Lung (tissue), 12 donors: ENCODE data around the gene SAP30BP. TPM values are rescaled to one million over a fixed set of nuclear protein-coding genes. Genes with fewer than 3 reads are reported as not detected.
A peak's percentile ranks its signal among the peaks of the same experiment; 100 is the strongest.

Source experiments
- ATAC-seq: fragments of 200-7000 bp; cut with Tn5 transposase; one replicate; pipeline ENCODE4 v1.9.1; 2020; ENCODE audit warnings: moderate number of reproducible peaks; ENCODE audit not compliant: insufficient read depth, low FRiP score
- DNase-seq, 3 donors: peaks; one replicate each; pipeline ENCODE4 v3.0.0-alpha.2; 2013 to 2017
- H3K27ac ChIP-seq, 2 donors: one replicate each; pipeline ENCODE4 v1.5.1; 2013; ENCODE audit warnings: mild to moderate bottlenecking in 2 of 2, moderate library complexity in 2 of 2, control low read depth in 1 of 2, inconsistent platforms in 1 of 2, low read depth in 1 of 2, low read length in 1 of 2
- H3K27me3 ChIP-seq, 3 donors: one replicate each; pipeline ENCODE4 v1.5.1; 2013; ENCODE audit warnings: low read length in 2 of 3; ENCODE audit not compliant: control insufficient read depth in 3 of 3, insufficient read depth in 3 of 3
- H3K36me3 ChIP-seq, 4 donors: one replicate each; pipeline ENCODE4 v1.5.1; 2013; ENCODE audit warnings: low read length in 4 of 4, mild to moderate bottlenecking in 1 of 4, moderate library complexity in 1 of 4; ENCODE audit not compliant: control insufficient read depth in 4 of 4, insufficient read depth in 4 of 4
- H3K4me1 ChIP-seq, 5 donors: one replicate each; pipeline ENCODE4 v1.5.1; 2013; ENCODE audit warnings: low read length in 5 of 5, mild to moderate bottlenecking in 2 of 5, moderate library complexity in 1 of 5; ENCODE audit not compliant: control insufficient read depth in 5 of 5, insufficient read depth in 5 of 5
- H3K4me3 ChIP-seq: one replicate; pipeline ENCODE4 v1.5.1; 2013; ENCODE audit warnings: mild to moderate bottlenecking, control low read depth, moderate library complexity
- H3K9ac ChIP-seq, 2 donors: one replicate each; pipeline ENCODE4 v1.5.1; 2013; ENCODE audit warnings: low read length in 2 of 2, control low read depth in 1 of 2; ENCODE audit not compliant: insufficient read depth in 1 of 2
- H3K9me3 ChIP-seq, 4 donors: one replicate each; pipeline ENCODE4 v1.5.1; 2013; ENCODE audit warnings: low read length in 3 of 4, mild to moderate bottlenecking in 1 of 4, moderate library complexity in 1 of 4; ENCODE audit not compliant: control insufficient read depth in 4 of 4, insufficient read depth in 3 of 4
- WGBS, 2 donors: extraction: QIAGEN DNeasy Blood & Tissue Kit; methylation state at CpG; one replicate each; pipeline ENCODE4 v1.1.7; 2013; 5-methylcytosine and 5-hydroxymethylcytosine counted together
- polyA plus RNA-seq, 2 donors: library from polyadenylated mRNA; stranded (reverse); fragments of 200-250 nt; gene quantifications; one replicate each; pipeline ENCODE4 v1.2.1, GENCODE V29; 2013
- total RNA-seq, 2 donors: library from RNA; depleted of rRNA in 1 of 2; stranded (reverse); fragments of >200 nt in 1 of 2; gene quantifications; one replicate each; pipeline ENCODE4 v1.2.1, GENCODE V29; 2014 to 2021
- TF ChIP-seq, protein P1 (sequence below): IDR thresholded peaks from 2 replicates; pipeline ENCODE4 v1.5.1; 2012; ENCODE audit warnings: mild to moderate bottlenecking; ENCODE audit errors: control extremely low read depth, extremely low read depth
- donor health status: control.
- donor health status: control.
- donor health status: Bipolar disorder and iron deficiency.
- donor health status: healthy.
- donor health status: DM: yes; HTN: yes; CAD: no.

Gene SAP30BP
- total and polyA plus RNA-seq, 4 donors, result 46.5 to 82.9 (median 77.3) TPM

- Histone ChIP-seq H3K9me3 (no peaks in the 10 kb centered on the region), H3K27ac (no peak overlapping the region), H3K9ac (no peak overlapping the region), H3K27me3 (peaks cover 0 to 3% (median 0%) of the 10 kb centered on the region in 3 donors), H3K36me3 (peaks cover 0 to 14% (median 0%) of the 10 kb centered on the region in 4 donors), H3K4me1 (peaks cover 0 to 6% (median 0%) of the 10 kb centered on the region in 5 donors), H3K4me3 (no peak overlapping the region)
- WGBS, 2 donors, result 38 to 56% methylated on average over 2 of the region's 2 CpGs
- DNase-seq (no peak), ATAC-seq (no peak)
- TF ChIP-seq, protein P1, sequence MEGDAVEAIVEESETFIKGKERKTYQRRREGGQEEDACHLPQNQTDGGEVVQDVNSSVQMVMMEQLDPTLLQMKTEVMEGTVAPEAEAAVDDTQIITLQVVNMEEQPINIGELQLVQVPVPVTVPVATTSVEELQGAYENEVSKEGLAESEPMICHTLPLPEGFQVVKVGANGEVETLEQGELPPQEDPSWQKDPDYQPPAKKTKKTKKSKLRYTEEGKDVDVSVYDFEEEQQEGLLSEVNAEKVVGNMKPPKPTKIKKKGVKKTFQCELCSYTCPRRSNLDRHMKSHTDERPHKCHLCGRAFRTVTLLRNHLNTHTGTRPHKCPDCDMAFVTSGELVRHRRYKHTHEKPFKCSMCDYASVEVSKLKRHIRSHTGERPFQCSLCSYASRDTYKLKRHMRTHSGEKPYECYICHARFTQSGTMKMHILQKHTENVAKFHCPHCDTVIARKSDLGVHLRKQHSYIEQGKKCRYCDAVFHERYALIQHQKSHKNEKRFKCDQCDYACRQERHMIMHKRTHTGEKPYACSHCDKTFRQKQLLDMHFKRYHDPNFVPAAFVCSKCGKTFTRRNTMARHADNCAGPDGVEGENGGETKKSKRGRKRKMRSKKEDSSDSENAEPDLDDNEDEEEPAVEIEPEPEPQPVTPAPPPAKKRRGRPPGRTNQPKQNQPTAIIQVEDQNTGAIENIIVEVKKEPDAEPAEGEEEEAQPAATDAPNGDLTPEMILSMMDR, result no peak
Observed at GRCh38 chr17:75712446-75712845, 45.3 kb downstream of the SAP30BP start.

DNA sequence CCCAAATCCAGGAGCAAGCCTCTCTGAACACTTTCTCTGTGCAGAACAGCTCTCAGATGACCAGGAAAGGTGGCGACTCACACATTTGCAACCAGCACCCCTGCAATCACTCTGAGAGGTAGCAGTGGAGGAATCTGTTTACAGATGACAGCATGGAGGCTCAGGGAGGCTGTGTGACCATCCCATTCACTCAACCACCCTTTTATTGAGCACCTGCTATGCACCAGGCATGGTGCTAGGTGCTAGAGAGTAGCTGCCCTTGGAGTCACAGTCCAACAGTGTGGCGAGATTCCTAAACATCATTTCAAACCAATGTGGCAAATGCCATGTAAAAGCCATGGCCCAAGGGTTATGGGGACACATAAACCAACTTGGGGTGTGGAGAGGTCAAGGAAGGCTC, 52.6 kb downstream of the SAP30BP start:
- H3K36me3 ChIP-seq, result no peaks in the 10 kb centered on the region
- no peak for ATAC-seq
- H3K27me3 ChIP-seq, result peaks cover 0 to 12% (median 7%) of the 10 kb centered on the region in 3 donors
- no peak overlapping the region for H3K9ac ChIP-seq
- WGBS, 2 donors, result 96 to 97% methylated on average over 2 of the region's 2 CpGs
- no peak for DNase-seq
- peaks cover 0 to 15% (median 0%) of the 10 kb centered on the region in 5 donors for H3K4me1 ChIP-seq
- no peak overlapping the region for H3K27ac ChIP-seq
- no peaks in the 10 kb centered on the region for H3K9me3 ChIP-seq
- TF ChIP-seq, protein P1, result no peak
- H3K4me3 ChIP-seq, result no peak overlapping the region

- peak within 1 kb of the TSS in 1 of 2 donors; percentile 90 for H3K27ac ChIP-seq
- 2 to 7% methylated on average over 31 to 70 of the region's 70 CpGs for WGBS, 2 donors
- TF ChIP-seq, protein P1, result no peak
- H3K4me1 ChIP-seq, result peaks cover 0 to 15% (median 0%) of the 10 kb centered on the region in 5 donors
- H3K27me3 ChIP-seq, result peaks cover 0 to 12% (median 7%) of the 10 kb centered on the region in 3 donors
- peak; percentile 90 for ATAC-seq
- peak; percentile 39 to 70 (median 68) for DNase-seq
- peak within 1 kb of the TSS; percentile 46 for H3K4me3 ChIP-seq
- no peaks in the 10 kb centered on the region for H3K36me3 ChIP-seq
- no peak within 1 kb of the TSS for H3K9ac ChIP-seq
- H3K9me3 ChIP-seq, result no peaks in the 10 kb centered on the region
Observed at GRCh38 chr17:75720656-75721462, 53.7 kb downstream of the SAP30BP start, which contains the start of gene ITGB4. ITGB4 (plus strand) TSS chr17:75721459; CDS start chr17:75724704, 3,245 bp downstream.
